Kidney (tissue), 14 donors: ENCODE results near the gene SLX4IP. TPM values are rescaled to one million over a fixed set of nuclear protein-coding genes. Genes with fewer than 3 reads are reported as not detected.

ENCODE experiments used
- DNase-seq, 5 donors: peaks; one replicate each; pipeline ENCODE4 v3.0.0-alpha.2; 2013 to 2020
- FAIRE-seq: peaks from 2 replicates; lab custom pipeline; 2012; peaks lifted over from hg19 to GRCh38; lab: Jason Lieb, UNC
- H3K27ac ChIP-seq, 2 donors: one replicate each; pipeline ENCODE4 v1.7.0; 2013; ENCODE audit warnings: low read depth in 2 of 2, low read length in 2 of 2, inconsistent platforms in 1 of 2
- H3K27me3 ChIP-seq: one replicate; pipeline ENCODE4 v1.7.1; 2013; ENCODE audit warnings: low read length, inconsistent platforms; ENCODE audit not compliant: control insufficient read depth, insufficient read depth
- H3K36me3 ChIP-seq, 3 donors: one replicate each; pipeline versions ENCODE4 v1.7.0 to v1.7.1; 2013; ENCODE audit warnings: low read length in 3 of 3, control low read depth in 1 of 3, inconsistent platforms in 1 of 3; ENCODE audit not compliant: insufficient read depth in 3 of 3, control insufficient read depth in 2 of 3
- H3K4me1 ChIP-seq, 3 donors: one replicate each; pipeline versions ENCODE4 v1.7.0 to v1.7.1; 2013; ENCODE audit warnings: low read length in 3 of 3, inconsistent platforms in 1 of 3, low read depth in 1 of 3; ENCODE audit not compliant: control insufficient read depth in 2 of 3, insufficient read depth in 2 of 3
- H3K4me3 ChIP-seq, 3 donors: one replicate each; pipeline versions ENCODE4 v1.7.0 to v1.8.1; 2013; ENCODE audit warnings: low read length in 3 of 3, control low read depth in 1 of 3, inconsistent platforms in 1 of 3
- H3K9ac ChIP-seq, 3 donors: one replicate each; pipeline versions ENCODE4 v1.7.0 to v1.7.1; 2013; ENCODE audit warnings: low read length in 3 of 3, control low read depth in 1 of 3, inconsistent platforms in 1 of 3
- H3K9me3 ChIP-seq, 3 donors: one replicate each; pipeline versions ENCODE4 v1.7.0 to v1.7.1; 2013; ENCODE audit warnings: low read length in 3 of 3, control low read depth in 1 of 3, inconsistent platforms in 1 of 3; ENCODE audit not compliant: control insufficient read depth in 2 of 3, insufficient read depth in 1 of 3
- CTCF ChIP-seq: IDR thresholded peaks from 3 replicates; pipeline ENCODE4 v1.5.1; 2012; ENCODE audit warnings: mild to moderate bottlenecking, moderate library complexity, borderline replicate concordance; ENCODE audit not compliant: insufficient read depth; ENCODE audit errors: extremely low read depth
- intact Hi-C: fragments of 100-400 bp; cut with DNase I; formaldehyde crosslinking; loops from one replicate; pipeline ENCODE4 v1.11.1; 2022
- polyA plus RNA-seq: library from polyadenylated mRNA; stranded (reverse); fragments of 350-450 nt; fragmentation: Illumina TruSeq; extraction: RNeasy Lipid Tissue Mini Kit (QIAGEN cat#74804); gene quantifications from one replicate; pipeline ENCODE4 v1.2.3, GENCODE V29; 2014; ENCODE audit warnings: low read depth, low replicate concordance; ENCODE audit not compliant: insufficient read depth
- total RNA-seq: library from RNA; stranded (reverse); fragmentation: NEBNext Ultra II Directional; extraction: Animal tissue kit (Norgen Biotek cat#: 25700); gene quantifications from one replicate; pipeline ENCODE4 v1.2.1, GENCODE V29; 2021
- donor health status: control.
- donor health status: control.
- donor health status: control.
- donor health status: control.
- donor health status: control.
- donor health status: DM: yes; HTN: yes; CAD: no.
- donor health status: Normal renal cell carcinoma (clear cell type).

Gene SLX4IP
- total and polyA plus RNA-seq, 2 donors from 2014 or later, result 2.6 to 7.6 TPM

GRCh38 chr20:10527781-10528180 lies 92.7 kb downstream of the SLX4IP start:
- intact Hi-C loops, result no loop called here
- TF ChIP-seq CTCF, result no peak

GRCh38 chr20:10530883-10531282 lies 95.8 kb downstream of the SLX4IP start:
- H3K4me1 ChIP-seq, result no peaks in the 10 kb centered on the region
- H3K4me3 ChIP-seq, result no peak overlapping the region
- H3K36me3 ChIP-seq, result no peaks in the 10 kb centered on the region
- no peak for DNase-seq
- intact Hi-C loops, result no loop called here
- no peak overlapping the region for H3K27ac ChIP-seq
- no peaks in the 10 kb centered on the region for H3K9me3 ChIP-seq
- H3K27me3 ChIP-seq, result no peaks in the 10 kb centered on the region
- no peak for FAIRE-seq
- no peak overlapping the region for H3K9ac ChIP-seq
- no peak for TF ChIP-seq CTCF

More at GRCh38 chr20:10527781-10528180, 92.7 kb downstream of the SLX4IP start:
- Histone ChIP-seq H3K27me3 (no peaks in the 10 kb centered on the region), H3K4me3 (no peak overlapping the region), H3K36me3 (no peaks in the 10 kb centered on the region), H3K4me1 (no peaks in the 10 kb centered on the region), H3K9ac (no peak overlapping the region), H3K27ac (no peak overlapping the region), H3K9me3 (no peaks in the 10 kb centered on the region)
- no peak for DNase-seq
- no peak for FAIRE-seq

- no peak for FAIRE-seq
Measured at GRCh38 chr20:10531848-10532247, 96.7 kb downstream of the SLX4IP start.

More at GRCh38 chr20:10531848-10532247, 96.7 kb downstream of the SLX4IP start:
- Histone ChIP-seq H3K36me3 (no peaks in the 10 kb centered on the region), H3K27ac (no peak overlapping the region), H3K27me3 (no peaks in the 10 kb centered on the region), H3K9ac (no peak overlapping the region), H3K9me3 (no peaks in the 10 kb centered on the region), H3K4me3 (no peak overlapping the region), H3K4me1 (no peaks in the 10 kb centered on the region)
- intact Hi-C loops, result no loop called here
- TF ChIP-seq CTCF, result no peak
- DNase-seq, result no peak
